Measurements from ENCODE around the gene PINLYP. TPM values are rescaled to one million over a fixed set of nuclear protein-coding genes. Genes with fewer than 3 reads are reported as not detected.
"Not testable (repeated sequence)": the region's sequence is repeated elsewhere in the genome, so short reads cannot be mapped to it uniquely, and the experiment has no call there.

PINLYP gene
- total RNA-seq, 1 experiment from 2014 or later: not detected

DNA sequence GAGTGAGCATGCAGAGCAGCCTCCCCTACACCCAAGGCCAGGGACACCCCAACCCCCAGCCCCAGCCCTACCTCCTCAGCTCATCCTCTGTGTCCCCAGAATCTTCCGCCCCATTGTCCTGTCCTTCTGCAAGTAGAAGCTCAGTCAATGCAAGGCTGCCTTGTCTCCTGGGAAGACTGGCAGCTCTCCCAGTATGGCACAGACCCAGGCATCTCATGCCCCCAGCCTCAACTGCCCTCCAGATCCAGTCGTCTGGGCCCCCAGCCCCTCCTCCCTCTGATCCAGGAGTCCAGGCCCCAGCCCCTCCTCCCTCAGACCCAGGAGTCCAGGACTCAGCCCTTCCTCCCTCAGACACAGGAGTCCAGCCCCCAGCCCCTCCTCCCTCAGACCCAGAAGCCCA is 29.6 kb upstream of the PINLYP start:
- no peaks in the 10 kb centered on the region for H3K9me3 Mint-ChIP-seq (ENCODE audit: unreplicated experiment)
- no peak for DNase-seq
- CTCF ChIA-PET: no interaction called here

DNA sequence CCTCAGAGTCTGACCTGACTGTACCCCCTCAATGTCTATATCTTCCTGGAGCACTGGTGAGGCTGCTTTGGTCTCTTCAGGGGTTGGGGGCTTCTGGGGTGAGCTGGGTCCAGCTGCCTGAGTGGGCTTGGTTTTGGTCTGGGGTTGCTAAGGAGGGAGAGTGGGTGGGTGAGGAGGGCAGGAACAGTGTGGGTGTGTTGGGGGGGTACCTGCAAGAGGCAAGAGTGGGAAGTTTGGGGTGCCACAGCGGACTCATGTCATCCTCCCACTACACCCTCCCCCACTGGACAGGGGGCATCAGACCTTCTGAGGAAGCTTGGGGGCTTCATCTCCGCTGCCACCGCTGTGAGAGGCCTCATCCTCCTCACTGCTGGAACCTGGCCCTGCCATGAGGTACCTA is 29.0 kb upstream of the PINLYP start:
- Mint-ChIP-seq H3K27ac (ENCODE audit: unreplicated experiment) (no peak overlapping the region), H3K27me3 (ENCODE audit: insufficient read depth, unreplicated experiment) (no peaks in the 10 kb centered on the region), H3K36me3 (ENCODE audit: insufficient read depth, unreplicated experiment) (peaks cover 28% of the 10 kb centered on the region), H3K9me3 (ENCODE audit: unreplicated experiment) (no peaks in the 10 kb centered on the region), H3K4me3 (ENCODE audit: unreplicated experiment) (no peak overlapping the region), H3K4me1 (ENCODE audit: low read depth, unreplicated experiment) (no peaks in the 10 kb centered on the region)
- H3K9me3 ChIP-seq: no peaks in the 10 kb centered on the region
- no peaks in the 10 kb centered on the region for H3K27me3 ChIP-seq (replicated peaks; ENCODE audit: control insufficient read depth, insufficient read depth, low read length)
- peaks cover 2% of the 10 kb centered on the region; the same call in 1 of the 2 replicates for H3K36me3 ChIP-seq (ENCODE audit: control insufficient read depth, insufficient read depth, low read length)
- TF ChIP-seq, protein P1, sequence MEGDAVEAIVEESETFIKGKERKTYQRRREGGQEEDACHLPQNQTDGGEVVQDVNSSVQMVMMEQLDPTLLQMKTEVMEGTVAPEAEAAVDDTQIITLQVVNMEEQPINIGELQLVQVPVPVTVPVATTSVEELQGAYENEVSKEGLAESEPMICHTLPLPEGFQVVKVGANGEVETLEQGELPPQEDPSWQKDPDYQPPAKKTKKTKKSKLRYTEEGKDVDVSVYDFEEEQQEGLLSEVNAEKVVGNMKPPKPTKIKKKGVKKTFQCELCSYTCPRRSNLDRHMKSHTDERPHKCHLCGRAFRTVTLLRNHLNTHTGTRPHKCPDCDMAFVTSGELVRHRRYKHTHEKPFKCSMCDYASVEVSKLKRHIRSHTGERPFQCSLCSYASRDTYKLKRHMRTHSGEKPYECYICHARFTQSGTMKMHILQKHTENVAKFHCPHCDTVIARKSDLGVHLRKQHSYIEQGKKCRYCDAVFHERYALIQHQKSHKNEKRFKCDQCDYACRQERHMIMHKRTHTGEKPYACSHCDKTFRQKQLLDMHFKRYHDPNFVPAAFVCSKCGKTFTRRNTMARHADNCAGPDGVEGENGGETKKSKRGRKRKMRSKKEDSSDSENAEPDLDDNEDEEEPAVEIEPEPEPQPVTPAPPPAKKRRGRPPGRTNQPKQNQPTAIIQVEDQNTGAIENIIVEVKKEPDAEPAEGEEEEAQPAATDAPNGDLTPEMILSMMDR (IDR thresholded peaks at IDR 0.05; ENCODE audit: insufficient read depth in 1 of 2, low read depth in 1 of 2, low read length in 1 of 2, severe bottlenecking in 1 of 2, unreplicated experiment in 1 of 2): no peak
- POLR2A ChIA-PET: no interaction called here
- no peaks in the 10 kb centered on the region for H3K4me1 ChIP-seq
- no peak for DNase-seq
- intact Hi-C loops (cut with micrococcal nuclease; ENCODE audit: unreplicated experiment): no loop called here
- H3K4me3 ChIP-seq (ENCODE audit: low read depth, low read length): no peak overlapping the region
- CTCF ChIA-PET: no interaction called here
- BruUV-seq (replicated peaks): no TSS peak

More for the DNA sequence above, 29.6 kb upstream of the PINLYP start:
- no peaks in the 10 kb centered on the region for H3K27me3 Mint-ChIP-seq (ENCODE audit: insufficient read depth, unreplicated experiment)
- intact Hi-C loops (cut with micrococcal nuclease; ENCODE audit: unreplicated experiment): no loop called here
- H3K36me3 Mint-ChIP-seq (ENCODE audit: insufficient read depth, unreplicated experiment): peaks cover 28% of the 10 kb centered on the region
- peaks cover 2% of the 10 kb centered on the region; the same call in 1 of the 2 replicates for H3K36me3 ChIP-seq (ENCODE audit: control insufficient read depth, insufficient read depth, low read length)
- no peak overlapping the region for H3K27ac Mint-ChIP-seq (ENCODE audit: unreplicated experiment)
- H3K27me3 ChIP-seq (replicated peaks; ENCODE audit: control insufficient read depth, insufficient read depth, low read length): no peaks in the 10 kb centered on the region
- no peaks in the 10 kb centered on the region for H3K4me1 ChIP-seq
- TF ChIP-seq, protein P1 (IDR thresholded peaks at IDR 0.05; ENCODE audit: insufficient read depth in 1 of 2, low read depth in 1 of 2, low read length in 1 of 2, severe bottlenecking in 1 of 2, unreplicated experiment in 1 of 2): no peak
- POLR2A ChIA-PET: no interaction called here
- no peak overlapping the region for H3K4me3 ChIP-seq (ENCODE audit: low read depth, low read length)
- H3K9me3 ChIP-seq: no peaks in the 10 kb centered on the region
- H3K4me3 Mint-ChIP-seq (ENCODE audit: unreplicated experiment): no peak overlapping the region
- no TSS peak for BruUV-seq (replicated peaks)
- H3K4me1 Mint-ChIP-seq (ENCODE audit: low read depth, unreplicated experiment): no peaks in the 10 kb centered on the region

DNA sequence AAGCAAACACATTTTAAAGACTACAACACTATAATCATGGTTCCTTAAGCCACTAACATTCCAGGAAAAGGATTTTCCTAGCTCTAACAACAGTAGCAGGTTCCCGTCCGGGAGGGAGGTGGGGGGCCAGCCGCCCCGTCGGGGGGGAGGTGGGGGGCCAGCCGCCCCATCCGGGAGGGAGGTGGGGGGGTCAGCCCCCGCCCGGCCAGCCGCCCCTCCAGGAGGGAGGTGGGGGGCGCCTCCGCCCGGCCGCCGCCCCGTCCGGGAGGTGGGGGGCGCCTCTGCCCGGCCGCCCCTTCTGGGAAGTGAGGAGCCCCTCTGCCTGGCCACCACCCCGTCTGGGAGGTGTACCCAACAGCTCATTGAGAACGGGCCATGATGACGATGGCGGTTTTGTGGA is 27.7 kb upstream of the PINLYP start:
- H3K36me3 ChIP-seq (ENCODE audit: control insufficient read depth, insufficient read depth, low read length); H3K4me3 ChIP-seq (ENCODE audit: low read depth, low read length); H3K9me3 ChIP-seq; H3K9me3 Mint-ChIP-seq (ENCODE audit: unreplicated experiment); H3K27ac Mint-ChIP-seq (ENCODE audit: unreplicated experiment); intact Hi-C loops (cut with micrococcal nuclease; ENCODE audit: unreplicated experiment); DNase-seq; H3K4me3 Mint-ChIP-seq (ENCODE audit: unreplicated experiment); BruUV-seq (replicated peaks); H3K4me1 Mint-ChIP-seq (ENCODE audit: low read depth, unreplicated experiment); CTCF ChIA-PET; POLR2A ChIA-PET; H3K27me3 ChIP-seq (replicated peaks; ENCODE audit: control insufficient read depth, insufficient read depth, low read length); H3K4me1 ChIP-seq; H3K27me3 Mint-ChIP-seq (ENCODE audit: insufficient read depth, unreplicated experiment): not testable (repeated sequence)
- H3K36me3 Mint-ChIP-seq (ENCODE audit: insufficient read depth, unreplicated experiment): peaks cover 31% of the 10 kb centered on the region

DNA sequence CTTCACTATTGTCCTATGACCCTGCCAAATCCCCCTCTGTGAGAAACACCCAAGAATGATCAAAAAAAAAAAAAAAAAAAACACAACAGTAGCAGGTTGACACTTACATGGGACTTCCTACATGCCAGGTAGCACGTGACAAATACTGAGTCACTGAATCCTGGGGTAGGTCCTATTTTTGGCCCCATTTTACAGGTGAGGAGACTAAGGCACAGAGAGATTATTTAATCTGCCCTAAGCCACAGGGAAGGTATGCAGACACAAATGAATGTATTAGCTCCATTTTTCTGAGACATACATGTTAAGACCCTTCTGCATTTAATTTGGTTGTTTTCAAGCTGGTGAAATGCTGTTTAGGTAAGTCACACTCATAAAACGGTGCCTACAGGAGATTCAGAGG is 26.9 kb upstream of the PINLYP start:
- no TSS peak for BruUV-seq (replicated peaks)
- H3K27me3 Mint-ChIP-seq (ENCODE audit: insufficient read depth, unreplicated experiment): no peaks in the 10 kb centered on the region
- no peaks in the 10 kb centered on the region for H3K4me1 Mint-ChIP-seq (ENCODE audit: low read depth, unreplicated experiment)
- H3K4me3 ChIP-seq (ENCODE audit: low read depth, low read length): no peak overlapping the region
- intact Hi-C loops (cut with micrococcal nuclease; ENCODE audit: unreplicated experiment): no loop called here
- H3K36me3 Mint-ChIP-seq (ENCODE audit: insufficient read depth, unreplicated experiment): peaks cover 31% of the 10 kb centered on the region
- no peak for DNase-seq
- no peaks in the 10 kb centered on the region for H3K4me1 ChIP-seq
- H3K4me3 Mint-ChIP-seq (ENCODE audit: unreplicated experiment): no peak overlapping the region
- H3K27ac Mint-ChIP-seq (ENCODE audit: unreplicated experiment): no peak overlapping the region
- POLR2A ChIA-PET: no interaction called here
- TF ChIP-seq, protein P1 (IDR thresholded peaks at IDR 0.05; ENCODE audit: insufficient read depth in 1 of 2, low read depth in 1 of 2, low read length in 1 of 2, severe bottlenecking in 1 of 2, unreplicated experiment in 1 of 2): no peak
- H3K36me3 ChIP-seq (ENCODE audit: control insufficient read depth, insufficient read depth, low read length): peaks cover 3% of the 10 kb centered on the region
- H3K9me3 Mint-ChIP-seq (ENCODE audit: unreplicated experiment): no peaks in the 10 kb centered on the region
- CTCF ChIA-PET: no interaction called here
- H3K27me3 ChIP-seq (replicated peaks; ENCODE audit: control insufficient read depth, insufficient read depth, low read length): no peaks in the 10 kb centered on the region
- H3K9me3 ChIP-seq: no peaks in the 10 kb centered on the region

All from Caco-2 (cell line).